Fibroblast of the aortic adventitia (primary cell): ENCODE data around the gene CHPF. TPM values are rescaled to one million over a fixed set of nuclear protein-coding genes. Genes with fewer than 3 reads are reported as not detected.

ENCODE experiments used
- DNase-seq: peaks from one replicate; pipeline ENCODE4 v3.0.0-alpha.2; 2010; ENCODE audit warnings: low read depth
- H3K4me3 ChIP-seq: 2 replicates; pipeline ENCODE4 v1.5.1; 2011; ENCODE audit warnings: low read depth, mild to moderate bottlenecking, control low read depth, low read length, moderate library complexity
- CTCF ChIP-seq: IDR thresholded peaks from 2 replicates; pipeline ENCODE4 v1.5.1; 2011; ENCODE audit warnings: mild to moderate bottlenecking, low read length, control low read depth, inconsistent platforms; ENCODE audit not compliant: insufficient read depth
- total RNA-seq: library from RNA; depleted of rRNA; stranded (reverse); fragments of >200 nt; gene quantifications from 2 replicates; pipeline ENCODE4 v1.2.3, GENCODE V29; 2012; ENCODE audit warnings: low replicate concordance

The CHPF gene
- total RNA-seq, 1 donor = 62.4 TPM

- DNase-seq = peak; percentile 32
- TF ChIP-seq CTCF = peak; percentile 45
- peak overlapping the region; percentile 84 for H3K4me3 ChIP-seq
Observed at GRCh38 chr2:219500135-219500534, 43.5 kb downstream of the CHPF start.

GRCh38 chr2:219499555-219499954, 44.1 kb downstream of the CHPF start:
- H3K4me3 ChIP-seq = peak overlapping the region; percentile 84
- DNase-seq = no peak
- TF ChIP-seq CTCF = no peak

- H3K4me3 ChIP-seq = peak overlapping the region; percentile 84
- DNase-seq = no peak
- TF ChIP-seq CTCF = no peak
Observed at GRCh38 chr2:219499058-219499307, 44.6 kb downstream of the CHPF start.

GRCh38 chr2:219498280-219499057, 45.1 kb downstream of the CHPF start, which contains the start of gene GMPPA:
Gene GMPPA (plus strand): TSS chr2:219498891. CDS start chr2:219499976, 1,085 bp downstream.
- peak within 1 kb of the TSS; percentile 84 for H3K4me3 ChIP-seq
- TF ChIP-seq CTCF = no peak
- DNase-seq = peak; percentile 99

- no peak for TF ChIP-seq CTCF
- peak; percentile 78 for DNase-seq
- H3K4me3 ChIP-seq = peak overlapping the region; percentile 76
Observed at GRCh38 chr2:219497495-219498279, 45.9 kb downstream of the CHPF start.

- no peak for TF ChIP-seq CTCF
- DNase-seq = no peak
- no peak overlapping the region for H3K4me3 ChIP-seq
Observed at GRCh38 chr2:219496825-219497494, 46.6 kb downstream of the CHPF start.
